Smooth muscle cell (in vitro differentiated cells): ENCODE data around the gene IL17F. TPM values are rescaled to one million over a fixed set of nuclear protein-coding genes. Genes with fewer than 3 reads are reported as not detected.

Experiments used
- DNase-seq: peaks from one replicate; lab custom pipeline; 2025; ENCODE audit not compliant: unreplicated experiment; lab: John Stamatoyannopoulos, UW
- H2AFZ ChIP-seq: fragments of 200-600 bp; sonication (generic); 2 replicates; pipeline ENCODE4 v1.6.0; 2016; ENCODE audit warnings: antibody characterized with exemption, low read depth, mild to moderate bottlenecking
- H3F3A ChIP-seq: fragments of 200-600 bp; sonication (generic); 2 replicates; pipeline ENCODE4 v1.6.0; 2017; ENCODE audit warnings: antibody characterized with exemption, low read depth
- H3K27ac ChIP-seq: fragments of 200-600 bp; sonication (generic); 2 replicates; pipeline ENCODE4 v1.5.1; 2016; ENCODE audit warnings: low read depth, mild to moderate bottlenecking
- H3K27me3 ChIP-seq: fragments of 200-600 bp; sonication (generic); 2 replicates; pipeline ENCODE4 v1.6.1; 2016; ENCODE audit warnings: low read depth, mild to moderate bottlenecking
- H3K36me3 ChIP-seq: fragments of 200-600 bp; sonication (generic); 2 replicates; pipeline ENCODE4 v1.5.1; 2016; ENCODE audit warnings: low read depth
- H3K4me1 ChIP-seq: fragments of 200-600 bp; sonication (generic); 2 replicates; pipeline ENCODE4 v1.5.1; 2016; ENCODE audit warnings: low read depth
- H3K4me2 ChIP-seq: fragments of 200-600 bp; sonication (generic); 2 replicates; pipeline ENCODE4 v1.6.0; 2016; ENCODE audit warnings: mild to moderate bottlenecking
- H3K4me3 ChIP-seq: fragments of 200-600 bp; sonication (generic); 2 replicates; pipeline ENCODE4 v1.5.1; 2016; ENCODE audit warnings: mild to moderate bottlenecking
- H3K79me2 ChIP-seq: fragments of 200-600 bp; sonication (generic); 2 replicates; pipeline ENCODE4 v1.6.0; 2016; ENCODE audit warnings: low read depth, mild to moderate bottlenecking
- H3K9ac ChIP-seq: fragments of 200-600 bp; sonication (generic); 2 replicates; pipeline ENCODE4 v1.6.0; 2016; ENCODE audit warnings: low read depth
- H3K9me3 ChIP-seq: fragments of 200-600 bp; sonication (generic); replicated peaks from 2 replicates; pipeline ENCODE4 v1.5.1; 2016; ENCODE audit warnings: low read depth
- H4K20me1 ChIP-seq: fragments of 200-600 bp; sonication (generic); 2 replicates; pipeline ENCODE4 v1.6.0; 2016; ENCODE audit warnings: low read depth
- WGBS: methylation state at CpG from one replicate; pipeline ENCODE4 v1.1.7; 2016; ENCODE audit warnings: low lambda C conversion rate; 5-methylcytosine and 5-hydroxymethylcytosine counted together
- polyA plus RNA-seq: library from polyadenylated mRNA; unstranded; fragments of >200 nt; fragmentation: Nextera tagmentation; extraction: Ambion mirVana; gene quantifications from 2 replicates; pipeline ENCODE4 v1.2.1, GENCODE V29; 2016
- total RNA-seq: library from RNA; depleted of rRNA; stranded (reverse); fragments of >200 nt; gene quantifications from 2 replicates; pipeline ENCODE4 v1.2.3, GENCODE V29; 2014
- TF ChIP-seq, protein P1 (sequence below): fragments of 200-600 bp; sonication (generic); IDR thresholded peaks from 2 replicates; pipeline ENCODE4 v1.5.1; 2017; ENCODE audit warnings: borderline replicate concordance, mild to moderate bottlenecking, antibody characterized with exemption; ENCODE audit not compliant: insufficient read depth, poor library complexity, severe bottlenecking

The IL17F gene
- total and polyA plus RNA-seq, 2 experiments from 2014 or later = not detected

DNA sequence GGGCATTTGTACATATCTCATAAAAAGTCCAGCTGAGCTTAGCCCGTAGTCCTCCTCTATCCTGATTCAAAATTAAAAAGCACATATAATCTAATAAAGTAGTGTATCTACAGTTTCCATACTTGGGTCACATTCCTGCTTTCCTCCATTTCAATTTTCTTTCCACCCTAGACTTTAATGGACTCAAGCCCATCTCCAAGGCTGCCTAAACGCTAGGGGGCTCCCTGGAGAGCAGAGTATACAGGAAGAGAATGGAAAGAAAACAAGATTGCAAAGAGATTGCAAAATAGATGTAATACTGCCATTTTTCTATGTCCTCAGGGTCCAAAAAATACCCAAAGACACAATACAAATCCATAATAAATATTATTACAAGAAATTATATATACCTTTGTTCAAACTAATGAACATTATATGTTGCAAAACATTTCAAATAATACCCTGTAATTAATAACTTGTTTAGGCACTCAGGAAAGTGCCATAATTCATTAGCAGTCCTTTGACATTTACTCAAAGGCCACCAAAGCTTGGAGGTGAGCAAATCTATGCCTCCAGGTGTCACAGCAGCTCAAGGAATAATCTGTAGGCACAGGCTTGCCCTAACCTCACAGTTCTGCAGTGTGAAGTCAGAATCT lies 42.6 kb upstream of the IL17F start:
- peaks cover 25% of the 10 kb centered on the region for H3K4me1 ChIP-seq
- no peaks in the 10 kb centered on the region for H4K20me1 ChIP-seq
- TF ChIP-seq, protein P1, sequence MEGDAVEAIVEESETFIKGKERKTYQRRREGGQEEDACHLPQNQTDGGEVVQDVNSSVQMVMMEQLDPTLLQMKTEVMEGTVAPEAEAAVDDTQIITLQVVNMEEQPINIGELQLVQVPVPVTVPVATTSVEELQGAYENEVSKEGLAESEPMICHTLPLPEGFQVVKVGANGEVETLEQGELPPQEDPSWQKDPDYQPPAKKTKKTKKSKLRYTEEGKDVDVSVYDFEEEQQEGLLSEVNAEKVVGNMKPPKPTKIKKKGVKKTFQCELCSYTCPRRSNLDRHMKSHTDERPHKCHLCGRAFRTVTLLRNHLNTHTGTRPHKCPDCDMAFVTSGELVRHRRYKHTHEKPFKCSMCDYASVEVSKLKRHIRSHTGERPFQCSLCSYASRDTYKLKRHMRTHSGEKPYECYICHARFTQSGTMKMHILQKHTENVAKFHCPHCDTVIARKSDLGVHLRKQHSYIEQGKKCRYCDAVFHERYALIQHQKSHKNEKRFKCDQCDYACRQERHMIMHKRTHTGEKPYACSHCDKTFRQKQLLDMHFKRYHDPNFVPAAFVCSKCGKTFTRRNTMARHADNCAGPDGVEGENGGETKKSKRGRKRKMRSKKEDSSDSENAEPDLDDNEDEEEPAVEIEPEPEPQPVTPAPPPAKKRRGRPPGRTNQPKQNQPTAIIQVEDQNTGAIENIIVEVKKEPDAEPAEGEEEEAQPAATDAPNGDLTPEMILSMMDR = peak; percentile 75
- no peaks in the 10 kb centered on the region for H3K9me3 ChIP-seq
- DNase-seq = no peak
- no peaks in the 10 kb centered on the region for H3F3A ChIP-seq
- peak overlapping the region; percentile 85 for H2AFZ ChIP-seq
- no peak overlapping the region for H3K4me2 ChIP-seq
- H3K9ac ChIP-seq = no peak overlapping the region
- 11% methylated on average over 2 of the region's 2 CpGs for WGBS
- peaks cover 12% of the 10 kb centered on the region for H3K79me2 ChIP-seq
- H3K36me3 ChIP-seq = no peaks in the 10 kb centered on the region
- H3K27ac ChIP-seq = no peak overlapping the region
- H3K27me3 ChIP-seq = no peaks in the 10 kb centered on the region
- no peak overlapping the region for H3K4me3 ChIP-seq

DNA sequence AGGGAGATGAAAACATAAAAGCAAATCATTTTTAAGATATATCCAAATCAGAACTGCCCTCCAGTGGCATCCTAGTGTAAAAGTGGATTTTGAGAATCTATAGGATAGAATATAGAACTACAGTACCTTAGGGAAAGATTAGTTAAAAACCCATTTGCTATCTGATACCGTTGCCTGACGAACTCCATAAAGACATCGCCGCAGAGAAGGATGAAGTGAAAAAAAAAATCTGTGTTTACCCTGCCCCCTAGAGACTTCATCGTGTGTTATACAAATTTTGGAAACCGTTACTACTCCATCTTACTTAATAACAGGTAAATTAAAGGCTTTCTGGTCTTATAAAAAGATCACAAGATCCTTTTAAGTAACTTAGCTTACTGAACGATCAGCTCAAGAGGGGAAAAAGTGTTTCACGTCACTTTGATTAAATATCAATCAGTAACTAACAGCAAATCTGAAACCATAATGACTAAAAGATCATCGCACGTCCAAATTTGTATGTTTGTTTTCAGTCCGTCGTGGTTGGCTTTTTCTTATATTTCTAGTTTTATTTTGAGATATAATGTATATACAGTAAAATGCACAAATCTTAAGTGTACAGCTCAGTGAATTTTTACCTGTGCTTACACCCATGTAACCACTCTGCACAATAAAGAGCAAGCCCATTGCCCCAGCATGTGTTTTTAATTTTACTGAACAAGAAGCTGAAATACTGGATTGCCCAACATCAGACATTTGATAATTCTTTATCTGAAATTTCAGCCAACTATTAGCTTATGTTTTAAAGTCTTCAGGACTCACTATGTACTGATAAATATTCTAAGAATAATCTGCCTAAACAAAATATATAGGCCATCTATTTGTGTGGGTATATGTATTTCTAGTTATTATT lies 41.1 kb upstream of the IL17F start:
- Histone ChIP-seq H4K20me1 (no peaks in the 10 kb centered on the region), H3K9ac (no peak overlapping the region), H3K4me1 (peaks cover 25% of the 10 kb centered on the region), H3K4me3 (peak overlapping the region; percentile 92), H3K36me3 (peaks cover 7% of the 10 kb centered on the region), H2AFZ (peak overlapping the region; percentile 93), H3K27me3 (no peaks in the 10 kb centered on the region), H3K9me3 (no peaks in the 10 kb centered on the region), H3K79me2 (peaks cover 12% of the 10 kb centered on the region), H3F3A (no peaks in the 10 kb centered on the region), H3K4me2 (peak overlapping the region; percentile 100), H3K27ac (peak overlapping the region; percentile 10)
- TF ChIP-seq, protein P1 = no peak
- DNase-seq = no peak
- WGBS = 30% methylated on average over 12 of the region's 12 CpGs

DNA sequence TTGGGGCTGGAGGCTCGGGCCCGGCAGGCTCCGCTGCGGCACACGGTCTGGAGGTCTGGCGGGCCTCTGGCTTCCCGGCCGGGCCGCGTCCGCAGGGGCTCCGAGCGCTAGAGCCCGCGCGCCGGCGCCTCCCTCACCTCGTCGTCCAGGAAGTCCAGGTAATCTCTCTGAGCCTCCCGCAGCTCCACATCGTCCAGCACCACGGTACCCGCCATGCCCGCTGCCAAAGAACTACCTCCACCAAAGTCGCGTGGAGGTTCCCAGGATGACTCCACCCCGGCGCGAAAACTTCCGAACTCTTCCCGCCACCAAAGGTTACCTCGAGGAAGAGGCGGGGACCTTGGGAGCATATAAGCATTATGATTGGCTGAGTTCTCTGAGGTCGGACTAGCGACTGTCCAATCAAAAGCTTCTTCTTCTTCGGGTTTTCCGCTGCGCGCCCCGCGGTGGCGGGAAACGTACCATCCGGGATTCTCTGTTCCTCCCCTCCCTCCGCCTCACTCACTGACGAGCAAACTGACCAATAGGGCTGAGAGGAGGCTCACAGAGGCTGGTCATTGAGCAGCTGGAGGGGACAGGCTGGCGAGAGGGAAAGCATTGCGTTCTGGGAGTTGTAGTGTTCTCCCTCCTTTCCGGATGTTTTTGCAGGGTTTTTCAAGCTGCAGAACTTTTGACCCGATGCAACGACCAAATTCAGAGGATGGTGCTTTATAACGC lies 40.3 kb upstream of the IL17F start, which contains the start of gene MCM3:
Gene MCM3, minus strand, starts transcription at position 283 of the 717 bp plus-strand sequence. Its CDS starts 68 bp downstream, at position 215.
- H3K27me3 ChIP-seq = no peaks in the 10 kb centered on the region
- peak; percentile 79 for DNase-seq
- peak within 1 kb of the TSS; percentile 72 for H3K9ac ChIP-seq
- peak within 1 kb of the TSS; percentile 100 for H2AFZ ChIP-seq
- peak within 1 kb of the TSS; percentile 10 for H3K27ac ChIP-seq
- H3K9me3 ChIP-seq = no peaks in the 10 kb centered on the region
- H3K4me1 ChIP-seq = peaks cover 25% of the 10 kb centered on the region
- under 1% methylated on average over 52 of the region's 53 CpGs for WGBS
- peak within 1 kb of the TSS; percentile 100 for H3K4me2 ChIP-seq
- peaks cover 17% of the 10 kb centered on the region for H3K79me2 ChIP-seq
- peaks cover 15% of the 10 kb centered on the region for H3K36me3 ChIP-seq
- H4K20me1 ChIP-seq = no peaks in the 10 kb centered on the region
- TF ChIP-seq, protein P1 = no peak
- H3F3A ChIP-seq = no peaks in the 10 kb centered on the region
- H3K4me3 ChIP-seq = peak within 1 kb of the TSS; percentile 92
